ENCODE results near the gene CEP19. TPM values are rescaled to one million over a fixed set of nuclear protein-coding genes. Genes with fewer than 3 reads are reported as not detected.

The CEP19 gene, protein sequence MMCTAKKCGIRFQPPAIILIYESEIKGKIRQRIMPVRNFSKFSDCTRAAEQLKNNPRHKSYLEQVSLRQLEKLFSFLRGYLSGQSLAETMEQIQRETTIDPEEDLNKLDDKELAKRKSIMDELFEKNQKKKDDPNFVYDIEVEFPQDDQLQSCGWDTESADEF
- 1.5 TPM for total RNA-seq
- long read RNA-seq, partial matches to known transcripts = 0 of 3 reads
- long read RNA-seq, other reads (novel, unspliced or antisense) = 0 of 3 reads

DNA sequence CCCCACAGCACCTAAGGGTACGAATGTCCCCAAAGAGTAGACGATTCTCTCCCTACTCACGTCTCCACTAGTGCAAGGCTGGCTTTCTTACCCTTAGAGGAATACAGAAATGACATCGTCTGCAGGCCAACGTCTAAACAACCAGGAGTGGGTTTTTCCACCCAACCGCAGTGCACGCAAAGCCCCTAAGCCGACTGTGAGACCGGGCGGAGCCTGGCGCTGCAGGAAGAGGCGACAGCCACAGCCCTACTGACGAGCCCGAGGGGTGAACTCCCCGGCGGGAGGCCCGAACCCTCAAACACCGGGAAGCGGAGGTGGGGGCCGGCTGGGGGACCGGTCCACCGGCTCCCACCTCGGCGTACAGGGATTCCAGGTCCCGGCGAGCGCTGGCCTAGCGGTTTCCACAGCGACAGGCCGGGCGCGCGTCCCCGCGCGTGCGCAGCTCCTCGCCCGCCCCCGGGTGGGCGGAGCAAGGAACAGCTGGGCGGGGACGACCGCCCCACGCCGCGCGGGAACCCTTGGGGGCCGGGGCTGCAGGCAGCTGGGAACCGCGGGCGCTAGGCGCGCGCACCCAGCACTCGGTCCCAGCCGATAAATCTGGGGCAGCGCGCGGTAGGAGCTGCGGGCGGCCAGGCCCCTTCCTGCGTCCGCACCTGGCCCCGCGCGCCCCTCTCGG, at the start of gene CEP19, which contains the start of gene PIGX:
TSS of gene CEP19 (minus strand) at position 413 of the 676 bp plus-strand sequence. CDS start 3,593 bp downstream, outside the sequence.
TSS of gene PIGX (plus strand) at position 540 of the 676 bp plus-strand sequence.
- Histone ChIP-seq H3K27me3 (ENCODE audit: low read depth) (no peaks in the 10 kb centered on the region), H3K36me3 (no peaks in the 10 kb centered on the region), H3K27ac (replicated peaks) (peak within 1 kb of the TSS; percentile 95), H3K4me3 (peak within 1 kb of the TSS; percentile 90), H3K9me3 (replicated peaks) (no peaks in the 10 kb centered on the region), H3K4me1 (peaks cover 28% of the 10 kb centered on the region)
- DNase-seq = peak; percentile 84
- TF ChIP-seq, protein P1, sequence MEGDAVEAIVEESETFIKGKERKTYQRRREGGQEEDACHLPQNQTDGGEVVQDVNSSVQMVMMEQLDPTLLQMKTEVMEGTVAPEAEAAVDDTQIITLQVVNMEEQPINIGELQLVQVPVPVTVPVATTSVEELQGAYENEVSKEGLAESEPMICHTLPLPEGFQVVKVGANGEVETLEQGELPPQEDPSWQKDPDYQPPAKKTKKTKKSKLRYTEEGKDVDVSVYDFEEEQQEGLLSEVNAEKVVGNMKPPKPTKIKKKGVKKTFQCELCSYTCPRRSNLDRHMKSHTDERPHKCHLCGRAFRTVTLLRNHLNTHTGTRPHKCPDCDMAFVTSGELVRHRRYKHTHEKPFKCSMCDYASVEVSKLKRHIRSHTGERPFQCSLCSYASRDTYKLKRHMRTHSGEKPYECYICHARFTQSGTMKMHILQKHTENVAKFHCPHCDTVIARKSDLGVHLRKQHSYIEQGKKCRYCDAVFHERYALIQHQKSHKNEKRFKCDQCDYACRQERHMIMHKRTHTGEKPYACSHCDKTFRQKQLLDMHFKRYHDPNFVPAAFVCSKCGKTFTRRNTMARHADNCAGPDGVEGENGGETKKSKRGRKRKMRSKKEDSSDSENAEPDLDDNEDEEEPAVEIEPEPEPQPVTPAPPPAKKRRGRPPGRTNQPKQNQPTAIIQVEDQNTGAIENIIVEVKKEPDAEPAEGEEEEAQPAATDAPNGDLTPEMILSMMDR (IDR thresholded peaks at IDR 0.05; ENCODE audit: borderline replicate concordance) = peak; percentile 38
- intact Hi-C loops (cut with micrococcal nuclease) = no loop called here

DNA sequence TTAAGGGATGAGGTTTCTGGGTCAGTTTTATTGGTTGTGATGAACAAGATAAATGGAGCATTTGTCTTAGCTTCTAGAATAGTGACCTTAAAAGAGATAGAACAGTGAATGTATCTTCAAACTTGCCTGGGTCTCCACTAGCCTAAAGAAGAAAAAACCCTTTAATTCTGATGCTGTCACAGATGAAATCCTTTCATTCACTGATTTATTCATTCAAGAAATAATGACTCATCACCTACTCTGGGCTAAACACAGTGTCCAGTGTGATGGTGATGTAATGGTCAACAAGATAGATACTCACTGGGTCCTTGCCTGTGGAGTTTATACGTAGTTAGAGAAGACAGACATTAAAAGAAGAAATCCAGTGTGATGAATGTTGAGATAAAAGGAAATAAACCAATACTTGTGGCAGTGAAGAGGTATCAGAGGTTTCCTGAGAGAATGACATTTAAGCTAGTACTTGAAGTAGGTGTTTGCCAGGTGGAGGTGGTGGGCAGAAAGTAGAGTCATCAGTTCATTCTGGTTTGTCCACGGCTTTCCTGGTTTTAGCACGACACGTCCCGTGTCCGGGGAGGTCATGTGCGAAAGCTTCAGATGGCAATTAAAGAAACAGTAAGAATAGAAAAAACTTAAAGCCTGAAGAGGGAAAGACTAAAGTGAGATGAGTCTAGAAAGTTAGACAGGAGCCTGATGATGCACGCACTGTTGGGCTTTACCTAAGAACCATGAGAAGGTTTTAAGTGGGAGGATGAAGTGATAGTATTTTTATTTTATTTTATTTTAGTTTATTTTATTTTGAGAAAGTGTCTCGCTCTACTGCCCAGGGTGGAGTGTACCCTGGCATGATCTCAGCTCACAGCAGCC, 46.1 kb upstream of the CEP19 start:
- TF ChIP-seq, protein P1 (IDR thresholded peaks at IDR 0.05; ENCODE audit: borderline replicate concordance) = no peak
- intact Hi-C loops (cut with micrococcal nuclease) = no loop called here

DNA sequence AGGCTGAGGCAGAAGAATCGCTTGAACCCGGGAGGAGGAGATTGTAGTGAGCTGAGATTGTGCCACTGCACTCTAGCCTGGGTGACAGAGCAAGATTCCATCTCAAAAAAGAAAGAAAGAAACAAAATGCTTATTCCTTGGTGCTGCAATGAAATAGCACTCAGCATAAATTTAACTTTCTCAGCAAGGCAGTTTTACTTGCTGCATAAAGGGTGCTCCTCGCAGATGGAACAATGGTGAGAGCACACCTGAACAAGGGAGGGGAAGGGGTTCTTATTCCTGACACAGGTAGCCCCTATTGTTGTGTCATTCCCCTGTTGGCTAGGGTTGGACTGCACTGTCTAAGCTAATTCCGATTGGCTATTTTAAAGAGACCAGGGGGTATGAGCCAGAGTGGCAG, 44.7 kb upstream of the CEP19 start:
- Histone ChIP-seq H3K36me3 (peaks cover 5% of the 10 kb centered on the region), H3K4me3 (no peak overlapping the region), H3K27ac (replicated peaks) (no peak overlapping the region), H3K27me3 (ENCODE audit: low read depth) (no peaks in the 10 kb centered on the region), H3K4me1 (peaks cover 22% of the 10 kb centered on the region), H3K9me3 (replicated peaks) (peaks cover 15% of the 10 kb centered on the region)
- intact Hi-C loops (cut with micrococcal nuclease) = no loop called here
- TF ChIP-seq, protein P1 (IDR thresholded peaks at IDR 0.05; ENCODE audit: borderline replicate concordance) = no peak
- no peak for DNase-seq

More for the DNA sequence above, 46.1 kb upstream of the CEP19 start:
- H3K9me3 ChIP-seq (replicated peaks) = peaks cover 15% of the 10 kb centered on the region
- DNase-seq = no peak
- H3K4me1 ChIP-seq = peaks cover 22% of the 10 kb centered on the region
- H3K36me3 ChIP-seq = peaks cover 8% of the 10 kb centered on the region
- H3K4me3 ChIP-seq = no peak overlapping the region
- no peak overlapping the region for H3K27ac ChIP-seq (replicated peaks)
- no peaks in the 10 kb centered on the region for H3K27me3 ChIP-seq (ENCODE audit: low read depth)

DNA sequence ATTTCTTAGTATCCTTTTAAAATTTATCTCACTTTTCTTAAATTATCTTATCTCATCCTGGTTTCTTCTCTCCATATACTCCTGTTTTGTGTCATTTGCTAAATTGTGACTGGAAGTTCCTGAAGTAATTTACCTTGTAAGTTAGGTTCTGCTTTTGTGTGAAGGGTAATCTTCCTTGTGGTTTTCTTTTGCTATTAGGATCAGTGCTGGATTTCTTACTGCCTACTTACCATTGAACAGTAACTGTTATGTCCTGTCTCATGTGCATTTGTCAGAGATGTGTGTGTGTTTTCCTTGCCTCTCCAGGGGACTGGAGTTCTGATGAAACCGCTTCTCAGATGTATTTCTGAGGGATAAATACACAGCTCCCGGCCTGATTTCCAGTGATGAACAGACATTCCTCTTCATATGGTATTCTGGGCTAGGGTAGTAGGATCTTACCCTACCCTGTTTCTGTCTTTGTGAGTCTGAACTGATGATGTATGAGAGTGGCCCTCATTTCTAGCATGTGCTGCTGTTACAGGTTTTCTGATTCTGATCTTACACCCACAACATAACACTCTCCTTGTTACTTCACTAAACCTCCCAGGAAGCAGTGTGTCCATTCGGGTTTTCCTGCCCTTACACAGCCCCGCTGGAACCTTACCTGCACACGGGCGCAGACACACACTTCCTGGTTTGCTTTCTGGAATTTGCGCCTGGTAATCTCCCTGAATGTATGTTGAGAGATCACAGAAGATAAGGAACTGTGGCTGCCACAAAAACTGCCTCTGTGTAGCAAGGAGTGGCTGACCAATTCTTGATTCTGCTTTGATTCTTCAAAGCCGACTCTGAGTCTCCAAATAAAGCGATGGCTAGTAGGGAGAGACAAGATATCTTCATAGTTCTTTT, 42.3 kb upstream of the CEP19 start:
- intact Hi-C loops (cut with micrococcal nuclease) = no loop called here
- no peaks in the 10 kb centered on the region for H3K27me3 ChIP-seq (ENCODE audit: low read depth)
- H3K4me1 ChIP-seq = peaks cover 22% of the 10 kb centered on the region
- no peaks in the 10 kb centered on the region for H3K36me3 ChIP-seq
- no peak overlapping the region for H3K27ac ChIP-seq (replicated peaks)
- peaks cover 15% of the 10 kb centered on the region for H3K9me3 ChIP-seq (replicated peaks)
- no peak overlapping the region for H3K4me3 ChIP-seq
- TF ChIP-seq, protein P1 (IDR thresholded peaks at IDR 0.05; ENCODE audit: borderline replicate concordance) = no peak
- no peak for DNase-seq

Data from left ventricle myocardium inferior (tissue), 1 donor.